SK-N-SH treated with all-trans-retinoic acid at 6 μM for 48 hours (cell line): Measurements from ENCODE around the gene TEX14.

Experiments
- PATZ1 ChIP-seq: fragments of 250-450 bp; sonication (Bioruptor Pico); IDR thresholded peaks from 2 replicates; pipeline ENCODE4 v1.8.0; 2020; ENCODE audit warnings: mild to moderate bottlenecking, moderate library complexity, borderline replicate concordance
- RARB ChIP-seq: fragments of 250-450 bp; sonication (Bioruptor Pico); IDR thresholded peaks from 2 replicates; pipeline ENCODE4 v1.8.0; 2021; ENCODE audit warnings: mild to moderate bottlenecking, moderate library complexity
- SNAI2 ChIP-seq: fragments of 250-450 bp; sonication (Bioruptor Pico); IDR thresholded peaks from 2 replicates; pipeline ENCODE4 v1.5.0; 2020; ENCODE audit warnings: mild to moderate bottlenecking, moderate library complexity
- ZC3H10 ChIP-seq: fragments of 250-450 bp; sonication (Bioruptor Pico); IDR thresholded peaks from 2 replicates; pipeline ENCODE4 v1.5.1; 2021; ENCODE audit warnings: mild to moderate bottlenecking, moderate library complexity
- ZFP3 ChIP-seq: fragments of 250-450 bp; sonication (Bioruptor Pico); IDR thresholded peaks from 2 replicates; pipeline ENCODE4 v1.5.0; 2020; ENCODE audit warnings: mild to moderate bottlenecking, moderate library complexity
- ZFP30 ChIP-seq: fragments of 450-650 bp; formaldehyde crosslinking; IDR thresholded peaks from 2 replicates; pipeline ENCODE4 v1.5.0; 2022; ENCODE audit warnings: mild to moderate bottlenecking, moderate library complexity
- ZNF70 ChIP-seq: fragments of 450-650 bp; formaldehyde crosslinking; IDR thresholded peaks from 2 replicates; pipeline ENCODE4 v1.5.0; 2020; ENCODE audit warnings: mild to moderate bottlenecking, moderate library complexity

DNA sequence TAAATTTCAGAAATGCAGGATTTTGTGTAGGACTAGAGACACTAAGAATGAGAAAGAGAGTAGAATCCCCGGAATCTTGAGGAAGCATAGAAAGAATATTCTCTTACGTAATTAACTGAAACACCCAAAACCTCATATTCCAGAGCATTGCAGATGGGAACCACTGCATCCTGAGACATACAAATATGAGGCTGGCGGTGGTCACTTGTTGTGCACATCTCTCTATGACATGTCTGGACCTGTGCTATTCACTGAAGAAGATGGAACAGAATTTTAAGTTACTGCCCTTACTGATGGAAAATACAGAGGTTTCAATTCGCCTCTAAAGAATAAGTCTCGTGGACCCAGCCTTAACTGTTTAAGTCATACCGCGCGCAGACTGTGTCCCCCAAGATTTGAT, 1.4 kb upstream of the TEX14 start:
- TF ChIP-seq SNAI2 (CRISPR knock-in tag) (no peak), PATZ1 (CRISPR knock-in tag) (no peak), ZFP3 (CRISPR knock-in tag) (no peak), RARB (CRISPR knock-in tag) (no peak), ZNF70 (no peak), ZFP30 (CRISPR knock-in tag) (no peak), ZC3H10 (CRISPR knock-in tag) (no peak)
